NCI-H510A (cell line): ENCODE results near the gene LAMC3.

Experiments
- DNase-seq: peaks from one replicate; lab custom pipeline; 2025; lab: John Stamatoyannopoulos, UW

The LAMC3 gene

GRCh38 chr9:131117121-131117761 lies 108.3 kb downstream of the LAMC3 start:
- no peak for DNase-seq

GRCh38 chr9:131117762-131118145 lies 108.8 kb downstream of the LAMC3 start:
- DNase-seq: no peak

- no peak for DNase-seq
These were observed 110.6 kb downstream of the LAMC3 start for GRCh38 chr9:131119600-131119999.

- DNase-seq: no peak
These were observed 111.8 kb downstream of the LAMC3 start for GRCh38 chr9:131120620-131121228.

- DNase-seq: no peak
These were observed 112.4 kb downstream of the LAMC3 start for GRCh38 chr9:131121346-131121745.

- DNase-seq: no peak
These were observed 113.2 kb downstream of the LAMC3 start for GRCh38 chr9:131122158-131122557.

GRCh38 chr9:131125038-131125287 lies 116.0 kb downstream of the LAMC3 start:
- DNase-seq: no peak

GRCh38 chr9:131125288-131126058 lies 116.5 kb downstream of the LAMC3 start, which contains the start of gene NUP214:
NUP214 (plus strand) TSS chr9:131125586; CDS start chr9:131125705, 119 bp downstream.
- peak; percentile 96 for DNase-seq

- no peak for DNase-seq
These were observed 117.1 kb downstream of the LAMC3 start for GRCh38 chr9:131126059-131126426.

GRCh38 chr9:131129183-131129582 lies 120.2 kb downstream of the LAMC3 start:
- no peak for DNase-seq

GRCh38 chr9:131138676-131139075 lies 129.7 kb downstream of the LAMC3 start:
- DNase-seq: no peak

- DNase-seq: no peak
These were observed 131.1 kb downstream of the LAMC3 start for GRCh38 chr9:131140112-131140511.

GRCh38 chr9:131140550-131140949 lies 131.6 kb downstream of the LAMC3 start:
- DNase-seq: no peak

- no peak for DNase-seq
These were observed 133.2 kb downstream of the LAMC3 start for GRCh38 chr9:131142160-131142559.
